ENCODE results near the gene FBN3.

GRCh38 chr19:8108560-8109445, 40.6 kb downstream of the FBN3 start:
- TF ChIP-seq POLR2A (IDR thresholded peaks at IDR 0.05), result no peak
- no peak for TF ChIP-seq CTCF (IDR thresholded peaks at IDR 0.05)
